Measurements from ENCODE around the gene SRGAP2.
"Not testable (repeated sequence)": the region's sequence is repeated elsewhere in the genome, so short reads cannot be mapped to it uniquely, and the experiment has no call there.

GRCh38 chr1:206204871-206205270 lies 1.5 kb downstream of the SRGAP2 start:
- not testable (repeated sequence) for TF ChIP-seq CTCF (IDR thresholded peaks at IDR 0.05; ENCODE audit: low read depth, low read length, poor library complexity, severe bottlenecking); EZH2phosphoT487 (IDR thresholded peaks at IDR 0.05; ENCODE audit: borderline replicate concordance, low read length)

Measured in DOHH2 (cell line).